Esophagus (tissue), 2 donors: ENCODE data around the gene NEUROG1. TPM values are rescaled to one million over a fixed set of nuclear protein-coding genes. Genes with fewer than 3 reads are reported as not detected.

Source experiments
- H3K27ac ChIP-seq, 2 donors: one replicate each; pipeline ENCODE4 v1.5.1; 2013; ENCODE audit warnings: low read depth in 2 of 2, mild to moderate bottlenecking in 2 of 2, inconsistent platforms in 1 of 2, low read length in 1 of 2, moderate library complexity in 1 of 2
- H3K27me3 ChIP-seq, 2 donors: one replicate each; pipeline ENCODE4 v1.6.1; 2013; ENCODE audit warnings: low read length in 2 of 2, control low read depth in 1 of 2, mild to moderate bottlenecking in 1 of 2; ENCODE audit not compliant: insufficient read depth in 2 of 2, control insufficient read depth in 1 of 2
- H3K36me3 ChIP-seq, 2 donors: one replicate each; pipeline ENCODE4 v1.6.1; 2013; ENCODE audit warnings: low read length in 1 of 2; ENCODE audit not compliant: control insufficient read depth in 2 of 2, insufficient read depth in 2 of 2
- H3K4me1 ChIP-seq, 2 donors: one replicate each; pipeline ENCODE4 v1.6.1; 2013; ENCODE audit warnings: low read length in 1 of 2; ENCODE audit not compliant: control insufficient read depth in 2 of 2, insufficient read depth in 2 of 2
- H3K4me3 ChIP-seq, 2 donors: one replicate each; pipeline ENCODE4 v1.5.1; 2013; ENCODE audit warnings: low read length in 2 of 2, mild to moderate bottlenecking in 2 of 2, low read depth in 1 of 2, moderate library complexity in 1 of 2
- H3K9me3 ChIP-seq, 2 donors: one replicate each; pipeline ENCODE4 v1.6.1; 2013; ENCODE audit warnings: mild to moderate bottlenecking in 2 of 2, low read depth in 1 of 2, low read length in 1 of 2, moderate library complexity in 1 of 2; ENCODE audit not compliant: control insufficient read depth in 2 of 2, insufficient read depth in 1 of 2
- WGBS, 2 donors: extraction: QIAGEN DNeasy Blood & Tissue Kit; methylation state at CpG; one replicate each; pipeline ENCODE4 v1.1.7; 2013; 5-methylcytosine and 5-hydroxymethylcytosine counted together
- polyA plus RNA-seq, 2 donors: library from polyadenylated mRNA; stranded (reverse); fragments of 200-250 nt; gene quantifications; one replicate each; pipeline ENCODE4 v1.2.3, GENCODE V29; 2013
- donor health status: healthy with polysubstance abuse.
- donor health status: Bipolar disorder and iron deficiency.

NEUROG1 gene
- polyA plus RNA-seq, 2 donors: 0.02 TPM; not detected in 1

DNA sequence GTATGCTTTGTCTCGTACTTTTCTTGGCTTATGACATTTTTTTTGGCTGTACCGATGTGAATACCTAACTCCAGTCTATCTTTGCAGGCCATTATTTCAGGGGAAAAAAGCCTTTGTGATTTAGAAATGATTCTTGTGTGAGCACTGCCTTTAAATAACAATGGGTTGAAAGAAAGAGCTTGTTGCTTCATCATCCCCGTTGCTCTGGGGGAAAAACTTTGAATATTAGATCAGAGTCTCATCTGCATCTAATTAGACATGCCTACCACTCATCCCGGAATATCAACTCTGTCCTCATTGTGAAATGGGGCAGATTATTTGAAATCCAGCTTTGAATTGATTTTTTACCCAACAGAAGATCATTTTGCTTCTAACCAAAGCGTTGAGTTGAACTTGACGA is 29.5 kb upstream of the NEUROG1 start:
- H3K4me1 ChIP-seq: peaks cover 8 to 18% of the 10 kb centered on the region in 2 donors
- H3K27ac ChIP-seq: no peak overlapping the region
- no peaks in the 10 kb centered on the region for H3K36me3 ChIP-seq
- no peaks in the 10 kb centered on the region for H3K27me3 ChIP-seq
- 76 to 78% methylated on average over 6 of the region's 6 CpGs for WGBS, 2 donors
- no peak overlapping the region for H3K4me3 ChIP-seq
- H3K9me3 ChIP-seq: no peaks in the 10 kb centered on the region

- no peaks in the 10 kb centered on the region for H3K36me3 ChIP-seq
- H3K9me3 ChIP-seq: no peaks in the 10 kb centered on the region
- 75 to 81% methylated on average over 5 of the region's 5 CpGs for WGBS, 2 donors
- no peak overlapping the region for H3K27ac ChIP-seq
- no peak overlapping the region for H3K4me3 ChIP-seq
- H3K27me3 ChIP-seq: no peaks in the 10 kb centered on the region
- peaks cover 8 to 13% of the 10 kb centered on the region in 2 donors for H3K4me1 ChIP-seq
Measured at GRCh38 chr5:135564331-135564730, 28.6 kb upstream of the NEUROG1 start.

- H3K27ac ChIP-seq: no peak overlapping the region
- no peaks in the 10 kb centered on the region for H3K36me3 ChIP-seq
- H3K4me3 ChIP-seq: no peak overlapping the region
- H3K4me1 ChIP-seq: no peaks in the 10 kb centered on the region
- WGBS, 2 donors: 88% methylated on average over 6 of the region's 6 CpGs
- no peaks in the 10 kb centered on the region for H3K27me3 ChIP-seq
- no peaks in the 10 kb centered on the region for H3K9me3 ChIP-seq
Measured at GRCh38 chr5:135561266-135561665, 25.5 kb upstream of the NEUROG1 start.

- Histone ChIP-seq H3K27me3 (no peaks in the 10 kb centered on the region), H3K36me3 (no peaks in the 10 kb centered on the region), H3K27ac (no peak overlapping the region), H3K4me1 (no peaks in the 10 kb centered on the region), H3K4me3 (no peak overlapping the region), H3K9me3 (no peaks in the 10 kb centered on the region)
- 13 to 16% methylated on average over 14 of the region's 14 CpGs for WGBS, 2 donors
Measured at GRCh38 chr5:135560858-135561257, 25.1 kb upstream of the NEUROG1 start.

- Histone ChIP-seq H3K27me3 (no peaks in the 10 kb centered on the region), H3K4me1 (no peaks in the 10 kb centered on the region), H3K9me3 (no peaks in the 10 kb centered on the region), H3K27ac (no peak overlapping the region), H3K4me3 (no peak overlapping the region), H3K36me3 (no peaks in the 10 kb centered on the region)
- 66 to 67% methylated on average over 6 of the region's 6 CpGs for WGBS, 2 donors
Measured at GRCh38 chr5:135559354-135559753, 23.6 kb upstream of the NEUROG1 start.

- H3K4me3 ChIP-seq: no peak overlapping the region
- WGBS, 2 donors: 72 to 80% methylated on average over 11 of the region's 11 CpGs
- H3K27me3 ChIP-seq: no peaks in the 10 kb centered on the region
Measured at GRCh38 chr5:135557076-135557838, 21.5 kb upstream of the NEUROG1 start.

DNA sequence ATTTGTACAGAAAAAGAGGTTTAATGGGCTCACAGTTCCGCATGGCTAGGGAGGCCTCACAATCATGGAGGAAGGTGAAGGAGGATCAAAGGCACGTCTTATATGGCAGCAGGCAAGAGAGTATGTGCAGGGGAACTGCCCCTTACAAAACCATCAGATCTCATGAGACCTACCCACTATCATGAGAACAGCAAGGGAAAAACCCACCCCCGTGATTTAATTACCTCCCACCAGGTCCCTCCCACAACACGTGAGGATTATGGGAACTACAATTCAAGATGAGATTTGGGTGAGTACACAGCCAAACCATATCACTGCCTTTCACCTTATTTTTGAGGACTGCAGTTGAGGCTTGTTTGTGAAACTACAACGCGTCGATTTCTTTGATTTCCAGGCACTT is 20.9 kb upstream of the NEUROG1 start:
- Histone ChIP-seq H3K36me3 (no peaks in the 10 kb centered on the region), H3K9me3 (no peaks in the 10 kb centered on the region), H3K27ac (no peak overlapping the region), H3K27me3 (no peaks in the 10 kb centered on the region), H3K4me1 (no peaks in the 10 kb centered on the region), H3K4me3 (no peak overlapping the region)
- 78 to 83% methylated on average over 7 of the region's 7 CpGs for WGBS, 2 donors

More at GRCh38 chr5:135557076-135557838, 21.5 kb upstream of the NEUROG1 start:
- no peaks in the 10 kb centered on the region for H3K9me3 ChIP-seq
- H3K27ac ChIP-seq: no peak overlapping the region
- H3K36me3 ChIP-seq: no peaks in the 10 kb centered on the region
- no peaks in the 10 kb centered on the region for H3K4me1 ChIP-seq

DNA sequence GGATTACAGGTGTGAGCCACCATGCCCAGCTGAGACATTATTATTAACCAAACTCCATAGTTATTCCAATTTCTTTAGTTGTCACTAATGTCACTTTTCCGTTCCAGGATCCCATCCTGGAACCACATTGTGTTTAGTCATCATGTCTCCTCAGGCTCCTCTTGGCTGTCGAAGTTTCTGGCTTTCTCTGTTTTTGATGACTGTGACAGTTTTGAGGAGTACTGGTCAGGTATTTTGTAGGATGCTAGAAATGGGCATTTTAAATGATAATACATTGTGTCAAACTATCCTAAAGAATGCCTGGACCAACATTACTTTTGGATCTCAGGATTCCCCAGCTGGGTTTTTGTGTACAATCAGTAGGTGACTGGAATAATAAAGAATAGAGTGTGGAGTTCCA is 19.8 kb upstream of the NEUROG1 start:
- H3K4me1 ChIP-seq: peaks cover 0 to 2% of the 10 kb centered on the region in 2 donors
- no peaks in the 10 kb centered on the region for H3K27me3 ChIP-seq
- WGBS, 2 donors: 80 to 82% methylated on average over 2 of the region's 2 CpGs
- H3K36me3 ChIP-seq: no peaks in the 10 kb centered on the region
- no peak overlapping the region for H3K27ac ChIP-seq
- H3K9me3 ChIP-seq: no peaks in the 10 kb centered on the region
- no peak overlapping the region for H3K4me3 ChIP-seq

GRCh38 chr5:135553688-135554462 is 18.1 kb upstream of the NEUROG1 start:
- Histone ChIP-seq H3K36me3 (no peaks in the 10 kb centered on the region), H3K4me1 (peaks cover 0 to 2% of the 10 kb centered on the region in 2 donors), H3K27me3 (no peaks in the 10 kb centered on the region), H3K4me3 (no peak overlapping the region), H3K27ac (no peak overlapping the region), H3K9me3 (no peaks in the 10 kb centered on the region)
- WGBS, 2 donors: 9 to 10% methylated on average over 8 of the region's 8 CpGs
